HG03103 (cell line): Measurements from ENCODE around the gene SAXO2.
"Not testable (repeated sequence)": the region's sequence is repeated elsewhere in the genome, so short reads cannot be mapped to it uniquely, and the experiment has no call there.

ENCODE experiments used
- ATAC-seq: cut with Tn5 transposase; IDR thresholded peaks from one replicate; pipeline ENCODE4 v1.9.1; 2021; ENCODE audit warnings: low read depth; ENCODE audit not compliant: unreplicated experiment

SAXO2 gene

DNA sequence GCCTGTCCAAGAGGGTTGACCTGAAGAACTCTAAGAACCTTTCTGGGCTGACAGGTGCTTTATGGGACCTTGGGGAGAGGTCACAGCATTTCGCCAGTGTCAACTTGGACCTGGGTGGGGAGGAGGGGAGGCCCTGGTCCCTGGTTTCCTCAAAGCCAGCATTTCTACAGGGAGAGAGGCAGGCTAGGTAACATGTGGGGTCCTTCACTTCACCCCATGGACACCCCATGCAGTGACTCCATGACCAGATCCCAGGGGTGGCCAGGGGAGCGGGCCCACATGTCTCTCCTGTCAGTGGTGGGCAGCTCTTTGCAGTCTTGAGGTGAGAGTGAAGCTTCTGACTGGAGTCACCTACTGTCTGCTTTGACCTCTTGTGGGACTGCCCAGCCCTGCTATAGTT is 50.8 kb downstream of the SAXO2 start:
- ATAC-seq: no peak

DNA sequence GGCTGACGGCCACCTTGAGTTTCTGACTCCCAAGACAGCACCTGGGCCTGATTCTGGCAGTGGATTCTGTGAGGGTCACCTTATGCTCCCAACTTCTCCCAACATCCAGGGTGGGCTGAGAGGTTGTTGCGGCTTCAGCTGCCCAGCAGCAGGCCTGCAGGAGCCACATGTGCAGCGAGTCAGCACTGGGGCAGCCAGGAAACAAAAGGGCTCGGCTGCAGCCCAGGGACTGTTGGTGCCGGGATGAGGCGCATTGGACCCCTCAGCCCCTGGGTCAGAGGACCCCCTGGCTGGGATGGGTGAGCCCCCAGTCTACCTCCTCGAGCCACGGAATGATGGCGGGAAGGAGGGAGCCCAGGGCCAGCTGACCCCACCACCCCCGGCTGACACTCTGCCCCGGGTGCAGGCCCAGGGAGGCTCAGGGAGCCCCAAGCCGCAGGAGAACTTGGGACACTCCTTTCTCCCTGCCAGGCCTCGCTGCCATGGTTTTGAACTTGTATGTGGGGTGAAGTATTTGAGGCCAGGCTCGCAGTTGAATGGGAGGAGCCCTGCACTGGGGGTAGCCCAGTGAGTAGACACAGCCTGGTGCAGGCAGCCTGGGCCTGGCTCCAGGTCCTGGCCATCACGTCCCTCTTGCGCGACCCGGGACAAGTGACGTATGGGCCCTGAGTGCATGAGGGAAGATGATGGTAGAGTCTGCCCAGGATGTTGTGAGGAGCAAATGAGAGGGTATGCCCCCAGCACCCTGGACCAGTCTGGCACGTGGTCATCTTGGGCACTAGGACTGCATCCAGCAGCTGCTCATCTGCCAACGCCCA is 51.5 kb downstream of the SAXO2 start:
- ATAC-seq: not testable (repeated sequence)

DNA sequence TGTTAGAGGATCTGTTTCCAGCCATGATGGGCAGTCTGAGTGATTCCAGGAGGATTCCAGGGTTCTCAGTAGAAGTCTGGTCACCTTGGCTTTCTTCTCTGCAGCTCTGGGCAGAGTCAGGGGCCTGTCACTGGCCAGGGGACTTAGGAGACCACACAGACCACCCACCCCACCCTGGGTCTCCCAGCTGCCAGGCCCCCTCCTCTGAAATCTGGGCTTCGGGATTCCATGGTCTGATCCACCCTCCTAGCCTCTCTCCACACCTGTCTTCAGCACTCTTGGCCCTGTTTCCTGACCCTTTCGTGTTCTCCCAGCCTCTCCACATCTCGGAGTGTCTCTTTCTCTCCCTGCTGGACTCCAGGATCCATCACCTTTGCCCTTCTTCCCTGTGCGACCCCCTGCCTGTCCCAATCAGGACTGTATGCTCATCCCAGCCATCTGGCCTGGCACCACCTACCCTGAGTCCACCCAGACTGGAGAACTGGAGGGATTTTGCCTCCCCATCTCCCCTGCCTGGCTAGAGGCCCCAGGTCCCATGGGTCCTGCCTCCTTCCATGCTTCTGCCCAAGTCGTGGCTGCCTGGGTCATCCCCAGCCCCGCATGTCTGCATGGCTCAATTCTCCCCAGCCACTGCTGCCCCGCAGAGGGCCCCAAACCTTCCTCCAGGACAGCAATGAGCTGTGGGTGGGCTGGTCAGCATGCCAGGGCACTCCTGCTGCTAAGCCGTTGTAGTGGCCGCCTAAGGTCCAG is 52.3 kb downstream of the SAXO2 start:
- ATAC-seq: no peak

DNA sequence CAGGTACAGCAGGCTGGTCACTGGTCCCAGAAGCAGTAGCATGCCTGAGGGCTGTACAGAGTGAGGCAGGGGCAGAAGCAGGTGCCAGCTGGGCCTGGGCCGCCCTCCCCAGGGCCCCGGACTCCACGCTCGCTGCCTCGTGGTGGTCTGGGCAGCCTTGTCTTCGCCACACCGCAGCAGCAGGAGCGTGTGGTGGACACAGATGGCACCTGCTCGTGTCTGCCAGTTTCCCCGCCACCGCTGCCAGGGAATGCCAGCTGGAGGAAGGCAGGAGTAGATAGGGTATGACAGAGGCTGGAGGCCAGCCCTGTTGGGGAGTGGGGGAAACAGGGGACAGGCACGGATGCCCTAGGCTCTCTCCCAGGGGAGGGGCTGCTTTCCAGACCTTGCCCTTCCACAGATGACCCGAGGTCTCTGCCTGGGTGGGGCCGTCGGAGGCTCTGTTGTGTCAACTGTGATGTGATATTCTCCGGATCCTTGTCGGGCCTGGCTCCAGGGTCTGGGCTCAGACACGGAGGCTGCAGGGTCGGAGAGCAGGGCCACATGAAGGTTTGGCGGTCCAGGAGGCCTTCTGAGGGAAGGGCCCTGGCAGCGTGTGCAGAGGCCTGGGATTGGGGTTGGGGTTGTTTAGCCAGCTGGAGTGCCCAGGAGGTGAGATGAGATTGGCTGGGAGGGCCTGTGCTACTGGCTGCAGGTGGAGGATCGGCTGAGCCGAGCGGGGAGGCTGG is 53.1 kb downstream of the SAXO2 start:
- no peak for ATAC-seq

DNA sequence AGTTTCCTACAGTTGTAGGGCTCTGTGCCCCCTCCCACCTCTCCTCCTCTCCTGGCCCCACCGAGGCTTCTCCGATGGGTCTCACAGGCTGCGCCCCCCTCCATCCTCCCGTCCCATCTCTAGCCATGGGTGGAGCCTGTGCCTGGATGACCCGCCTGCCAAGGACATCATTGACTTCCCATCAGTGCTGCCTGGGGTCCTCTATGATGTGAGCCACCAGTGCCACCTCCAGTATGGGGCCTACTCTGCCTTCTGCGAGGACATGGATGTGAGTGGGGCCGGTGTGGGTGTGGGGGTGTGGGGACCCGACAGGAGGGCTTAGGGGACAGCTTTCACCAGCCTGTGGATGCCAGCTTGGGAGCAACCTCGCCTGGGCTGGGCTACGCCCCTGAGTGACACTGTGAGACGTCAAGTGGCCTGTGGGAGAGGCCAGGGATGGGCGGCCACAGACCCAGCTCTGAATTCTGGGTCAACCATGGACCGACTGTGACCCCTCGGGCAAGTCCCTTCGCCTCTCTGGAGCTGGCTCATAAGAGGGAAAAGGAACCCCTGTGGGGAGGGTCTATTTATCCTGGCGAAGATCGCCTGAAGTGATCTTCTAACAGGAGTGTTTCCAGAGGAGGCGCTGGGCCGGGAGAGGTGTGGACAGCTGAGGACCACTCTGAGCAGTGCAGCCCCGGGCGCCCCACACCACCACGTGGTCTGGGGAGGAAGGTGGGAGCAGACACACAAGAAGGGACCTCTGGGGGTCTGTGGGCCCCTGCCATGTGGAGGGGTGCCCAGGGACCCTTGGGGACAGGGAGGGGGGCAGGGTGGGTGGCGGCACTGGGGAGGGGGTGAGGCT is 53.9 kb downstream of the SAXO2 start:
- ATAC-seq: not testable (repeated sequence)

DNA sequence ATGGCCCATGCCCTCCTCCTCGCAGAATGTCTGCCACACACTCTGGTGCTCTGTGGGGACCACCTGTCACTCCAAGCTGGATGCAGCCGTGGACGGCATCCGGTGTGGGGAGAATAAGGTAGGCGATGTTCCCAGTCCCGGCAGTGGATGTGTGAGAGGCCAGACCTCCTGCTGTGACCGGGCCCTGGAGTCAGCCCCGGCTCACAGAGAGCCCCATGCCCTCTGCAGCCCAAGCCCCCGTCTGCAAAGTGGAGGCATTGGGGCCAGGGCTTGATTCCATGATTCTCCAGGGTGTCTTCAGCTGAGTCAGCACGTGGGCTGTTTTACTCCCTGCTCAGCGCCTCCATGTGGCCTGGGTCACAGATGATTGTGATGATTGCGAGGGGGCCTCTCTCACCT is 54.5 kb downstream of the SAXO2 start:
- ATAC-seq: no peak

DNA sequence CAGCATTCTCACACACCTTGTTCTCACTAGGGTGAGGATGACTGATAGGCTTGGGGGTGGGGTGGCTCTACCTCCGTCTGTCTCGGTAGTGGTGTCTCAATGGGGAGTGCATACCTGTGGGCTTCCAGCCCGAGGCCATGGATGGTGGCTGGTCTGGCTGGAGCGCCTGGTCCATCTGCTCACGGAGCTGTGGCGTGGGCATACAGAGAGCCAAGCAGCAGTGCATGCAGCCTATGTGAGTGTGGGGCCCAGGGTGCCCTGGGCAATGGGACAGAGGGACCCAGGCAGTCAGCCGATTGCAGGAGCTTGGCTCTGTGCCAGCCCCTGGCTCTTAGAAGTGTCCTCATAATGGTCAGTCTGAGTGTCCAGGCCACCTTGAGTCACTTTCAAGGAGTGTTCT is 54.9 kb downstream of the SAXO2 start:
- ATAC-seq: not testable (repeated sequence)

DNA sequence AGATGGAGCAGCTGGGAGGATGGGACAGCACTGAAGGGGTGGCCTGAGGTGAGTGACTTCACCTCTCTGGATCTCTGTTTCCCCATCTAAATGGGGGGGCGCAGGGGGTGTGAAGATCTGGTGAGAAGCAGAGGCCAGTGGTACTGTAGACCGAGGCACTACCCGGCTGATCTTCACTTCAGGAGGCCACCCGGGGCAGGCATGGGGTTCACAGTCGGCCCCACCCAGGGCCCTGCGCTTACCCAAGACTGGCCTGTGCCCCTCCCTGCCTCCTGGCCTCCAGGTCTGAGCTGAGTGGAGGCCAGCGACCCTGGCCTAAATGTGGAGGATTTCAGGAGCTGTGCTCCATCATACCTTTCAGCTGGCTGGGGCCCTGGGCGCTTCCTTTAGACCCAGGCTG is 55.7 kb downstream of the SAXO2 start:
- not testable (repeated sequence) for ATAC-seq

DNA sequence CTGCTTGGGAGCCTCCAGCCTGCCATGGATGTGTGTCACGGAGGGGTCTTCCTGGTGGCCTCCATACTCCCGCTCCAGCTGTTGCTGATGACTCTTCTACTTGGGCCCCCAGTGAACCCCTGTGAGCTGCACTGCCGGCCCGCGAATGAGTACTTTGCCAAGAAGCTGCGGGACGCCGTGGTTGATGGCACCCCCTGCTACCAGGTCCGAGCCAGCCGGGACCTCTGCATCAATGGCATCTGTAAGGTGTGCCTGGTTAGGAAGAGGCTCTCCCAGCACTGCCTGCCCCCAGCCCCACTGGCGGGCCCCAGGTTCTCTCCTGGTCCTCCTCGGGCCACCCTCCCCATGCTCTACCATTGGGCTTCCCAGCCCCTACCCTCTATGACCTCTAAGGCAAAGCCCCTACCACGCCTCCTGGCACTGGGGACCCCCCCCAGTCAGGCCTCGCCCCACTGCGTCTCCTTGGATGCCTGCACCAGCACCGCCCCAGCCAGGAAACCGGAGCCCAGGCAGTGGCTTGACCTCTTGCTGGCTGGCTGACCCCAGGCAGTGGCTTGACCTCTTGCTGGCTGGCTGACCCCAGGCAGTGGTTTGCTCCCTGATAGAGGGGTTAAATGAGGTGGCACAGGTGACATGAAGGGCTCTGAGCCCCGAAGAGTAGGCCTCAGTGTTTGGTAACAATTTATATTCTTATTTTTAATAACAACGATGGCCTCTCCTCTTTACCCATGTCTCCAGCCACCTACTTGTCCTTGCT is 57.1 kb downstream of the SAXO2 start:
- not testable (repeated sequence) for ATAC-seq

DNA sequence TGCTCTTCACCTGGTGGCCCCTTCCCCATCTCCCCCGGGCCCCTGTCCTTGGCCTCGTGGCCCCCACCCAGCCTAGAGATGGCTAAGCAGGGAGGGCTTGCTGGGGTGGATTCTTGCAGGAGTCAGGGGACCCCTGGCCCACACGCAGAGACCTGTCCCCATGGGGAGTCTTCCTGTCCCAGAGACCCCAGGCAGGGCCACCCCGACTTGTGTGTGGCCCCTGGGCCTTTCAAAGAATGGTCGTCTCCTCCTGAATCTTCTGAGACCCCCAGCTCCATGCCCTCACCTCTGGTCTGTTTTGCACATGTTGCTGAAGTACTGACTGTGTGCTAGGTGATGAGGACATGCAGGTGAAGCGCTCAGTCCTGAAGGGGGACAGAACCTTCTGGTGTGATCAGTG is 58.2 kb downstream of the SAXO2 start:
- not testable (repeated sequence) for ATAC-seq

DNA sequence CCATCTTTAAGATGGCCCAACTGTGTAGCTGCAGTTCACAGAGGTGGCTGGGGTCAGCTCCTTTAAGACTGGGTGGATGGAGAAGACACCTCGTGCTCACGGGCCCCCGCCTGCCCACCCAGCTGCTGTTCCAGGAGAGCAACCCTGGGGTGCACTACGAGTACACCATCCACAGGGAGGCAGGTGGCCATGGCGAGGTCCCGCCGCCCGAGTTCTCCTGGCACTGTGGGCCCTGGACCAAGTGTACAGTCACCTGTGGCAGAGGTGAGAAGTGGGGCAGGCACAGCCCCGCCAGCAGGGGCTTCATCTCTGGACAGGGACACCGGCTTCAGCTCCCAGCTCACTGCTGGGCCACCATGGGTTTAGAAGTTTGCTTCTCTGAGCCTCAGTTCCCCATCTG is 59.9 kb downstream of the SAXO2 start:
- not testable (repeated sequence) for ATAC-seq

DNA sequence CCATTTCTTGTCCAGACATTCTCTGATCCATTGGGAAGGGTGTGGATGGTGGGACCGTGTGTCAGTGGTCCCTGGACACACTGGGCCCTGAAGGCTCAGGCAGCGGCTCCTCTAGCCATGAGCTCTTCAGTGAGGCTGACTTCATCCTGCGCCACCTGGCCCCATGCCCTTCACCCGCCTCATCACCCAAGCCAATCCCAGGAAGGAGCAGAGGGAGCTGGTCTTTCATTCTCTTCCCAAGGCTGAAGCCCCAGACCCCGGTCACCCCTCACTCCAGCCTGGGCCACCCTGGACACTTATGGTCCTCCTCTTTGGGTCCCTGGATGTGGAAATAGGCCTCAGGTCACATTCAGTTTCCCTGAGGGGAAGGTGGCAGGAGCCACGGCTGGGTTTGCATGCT is 62.2 kb downstream of the SAXO2 start:
- ATAC-seq: not testable (repeated sequence)

DNA sequence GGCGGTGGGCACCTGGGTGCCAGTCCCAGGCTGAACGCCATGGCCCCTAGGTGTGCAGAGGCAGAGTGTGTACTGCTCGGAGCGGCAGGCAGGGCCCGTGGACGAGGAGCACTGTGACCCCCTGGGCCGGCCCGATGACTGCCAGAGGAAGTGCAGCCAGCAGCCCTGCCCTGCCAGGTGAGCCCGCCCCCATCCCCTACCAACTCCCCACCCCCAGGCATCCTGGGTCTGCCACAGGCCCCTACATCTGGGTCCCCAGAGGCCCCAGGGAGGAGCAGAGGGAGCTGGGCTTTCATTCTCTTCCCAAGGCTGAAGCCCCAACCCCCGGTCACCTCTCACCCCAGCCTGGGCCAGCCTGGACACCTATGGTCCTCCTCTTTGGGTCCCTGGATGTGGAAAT is 63.0 kb downstream of the SAXO2 start:
- not testable (repeated sequence) for ATAC-seq

DNA sequence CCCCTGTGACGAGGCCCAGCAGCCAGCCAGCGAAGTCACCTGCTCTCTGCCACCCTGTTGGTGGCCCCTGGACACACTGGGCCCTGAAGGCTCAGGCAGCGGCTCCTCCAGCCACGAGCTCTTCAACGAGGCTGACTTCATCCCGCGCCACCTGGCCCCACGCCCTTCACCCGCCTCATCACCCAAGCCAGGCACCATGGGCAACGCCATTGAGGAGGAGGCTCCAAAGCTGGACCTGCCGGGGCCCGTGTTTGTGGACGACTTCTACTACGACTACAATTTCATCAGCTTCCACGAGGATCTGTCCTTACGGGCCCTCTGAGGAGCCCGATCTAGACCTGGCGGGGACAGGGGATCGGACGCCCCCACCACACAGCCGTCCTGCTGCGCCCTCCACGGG is 64.3 kb downstream of the SAXO2 start:
- not testable (repeated sequence) for ATAC-seq

DNA sequence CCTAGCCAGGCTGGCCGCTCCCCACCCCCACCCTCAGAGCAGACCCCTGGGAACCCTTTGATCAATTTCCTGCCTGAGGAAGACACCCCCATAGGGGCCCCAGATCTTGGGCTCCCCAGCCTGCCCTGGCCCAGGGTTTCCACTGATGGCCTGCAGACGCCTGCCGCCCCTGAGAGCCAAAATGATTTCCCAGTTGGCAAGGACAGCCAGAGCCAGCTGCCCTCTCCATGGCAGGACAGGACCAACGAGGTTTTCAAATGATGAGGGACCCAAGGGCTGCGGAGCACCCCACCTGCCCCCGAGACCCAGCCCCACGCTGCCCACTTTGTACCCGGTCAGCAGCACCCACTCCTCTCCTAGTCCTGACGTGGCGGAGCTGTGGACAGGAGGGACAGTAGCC is 64.8 kb downstream of the SAXO2 start:
- not testable (repeated sequence) for ATAC-seq

DNA sequence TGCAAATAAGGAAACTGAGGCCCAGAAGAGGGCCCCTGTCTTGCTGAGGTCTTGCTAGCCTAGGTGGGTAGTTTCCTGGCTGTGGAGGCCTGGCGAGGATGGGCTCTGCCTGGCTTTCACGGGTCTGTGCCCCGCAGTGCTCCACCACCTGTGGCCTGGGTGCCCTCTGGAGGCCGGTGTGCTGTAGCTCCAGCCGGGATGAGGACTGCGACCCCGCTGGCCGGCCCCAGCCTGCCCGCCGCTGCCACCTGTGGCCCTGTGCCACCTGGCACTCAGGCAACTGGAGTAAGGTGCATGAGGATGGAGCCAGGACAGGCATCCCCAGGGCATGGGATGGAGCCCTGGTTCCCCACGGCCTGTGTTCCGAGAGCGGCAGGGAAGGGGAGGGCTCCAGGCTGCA is 66.4 kb downstream of the SAXO2 start:
- ATAC-seq: not testable (repeated sequence)

DNA sequence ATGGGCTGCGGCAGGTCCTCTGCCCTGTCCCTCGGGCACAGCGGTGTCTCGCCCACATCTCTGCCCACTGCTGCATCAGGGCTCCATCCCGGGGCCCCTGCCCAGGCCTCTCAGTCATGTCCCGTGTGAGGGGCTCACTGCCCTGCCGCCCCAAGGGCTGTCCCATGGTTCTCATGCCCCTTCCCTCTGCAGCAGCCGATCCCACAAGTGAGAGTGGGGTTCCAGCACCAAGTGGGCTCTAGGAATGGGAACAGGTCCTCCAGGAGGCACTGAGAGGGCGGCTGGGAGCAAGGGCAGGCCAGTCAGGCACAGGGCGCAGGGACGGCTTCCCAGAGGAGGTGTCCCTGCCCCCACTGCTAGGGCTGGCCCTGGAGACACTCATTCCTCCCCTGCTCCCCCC is 68.3 kb downstream of the SAXO2 start:
- ATAC-seq: not testable (repeated sequence)

DNA sequence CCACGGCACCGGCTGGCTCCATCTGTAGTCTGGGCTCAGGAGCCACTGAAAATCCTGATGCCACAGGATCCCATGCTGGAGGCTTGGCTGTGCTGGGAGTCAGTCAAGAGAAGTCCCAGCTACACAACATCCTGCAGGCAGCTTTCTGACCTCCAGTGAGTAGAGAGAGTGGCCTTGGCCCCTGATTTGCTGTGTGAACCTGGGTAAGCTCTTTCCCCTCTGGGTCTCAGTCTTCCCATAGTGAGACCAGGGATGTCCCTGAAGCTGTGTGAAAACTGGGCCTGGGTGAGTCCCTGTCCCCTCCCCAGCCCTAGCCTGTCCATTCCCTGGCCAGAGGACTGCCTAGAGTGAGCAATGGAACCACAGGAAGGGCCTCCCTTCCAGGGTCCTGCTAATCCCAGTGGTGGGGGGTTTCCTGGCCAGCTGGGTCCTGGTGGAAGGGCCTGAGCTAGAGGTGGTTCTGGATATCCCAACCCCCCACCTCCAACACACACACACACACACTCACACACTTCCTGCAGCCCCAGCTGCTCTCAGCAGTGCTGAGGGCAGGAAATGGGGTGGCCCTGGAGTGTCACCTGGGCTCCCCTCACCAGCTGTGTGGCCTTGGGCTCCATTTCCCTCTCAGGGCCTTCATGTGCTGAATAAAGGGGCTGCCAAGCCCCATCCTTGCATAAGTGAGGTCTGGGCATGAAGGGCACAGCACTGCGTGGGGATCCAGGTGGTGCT is 69.1 kb downstream of the SAXO2 start:
- peak; percentile 54 for ATAC-seq
